Measurements from ENCODE around the gene ZNF268.
"Not testable (repeated sequence)": the region's sequence is repeated elsewhere in the genome, so short reads cannot be mapped to it uniquely, and the experiment has no call there.

The ZNF268 gene

GRCh38 chr12:133236556-133236955, 55.3 kb downstream of the ZNF268 start:
- Mint-ChIP-seq H3K4me1 (ENCODE audit: low read depth) (no peaks in the 10 kb centered on the region), H3K4me3 (no peak overlapping the region), H3K9me3 (peaks cover 32% of the 10 kb centered on the region), H3K36me3 (ENCODE audit: low read depth) (peaks cover 3% of the 10 kb centered on the region), H3K27ac (no peak overlapping the region), H3K27me3 (peaks cover 25% of the 10 kb centered on the region)
- DNase-seq: no peak

DNA sequence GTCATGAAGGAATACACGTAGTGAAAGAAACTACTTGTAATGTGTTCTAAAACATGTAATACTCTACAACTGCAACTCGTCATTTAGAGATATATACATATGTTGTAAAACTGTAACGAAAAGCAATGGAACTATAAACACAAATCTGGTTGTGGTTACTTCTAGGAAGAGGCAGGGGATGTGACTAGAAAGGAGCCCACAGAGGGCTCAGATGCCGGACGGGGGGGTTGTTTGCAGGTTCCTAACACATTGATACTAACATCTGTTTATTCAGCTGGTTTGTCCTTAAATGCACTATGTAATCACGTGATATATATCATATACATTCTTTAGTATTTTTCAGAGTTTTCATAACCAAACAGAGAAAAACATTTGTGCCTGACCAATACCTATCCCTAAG, 70.4 kb downstream of the ZNF268 start:
- no peak overlapping the region for H3K4me3 Mint-ChIP-seq
- DNase-seq: no peak
- no peaks in the 10 kb centered on the region for H3K4me1 Mint-ChIP-seq (ENCODE audit: low read depth)
- H3K27ac Mint-ChIP-seq: no peak overlapping the region
- H3K27me3 Mint-ChIP-seq: peaks cover 3% of the 10 kb centered on the region
- H3K9me3 Mint-ChIP-seq: peaks cover 47% of the 10 kb centered on the region
- no peaks in the 10 kb centered on the region for H3K36me3 Mint-ChIP-seq (ENCODE audit: low read depth)

- not testable (repeated sequence) for H3K4me3 Mint-ChIP-seq; H3K4me1 Mint-ChIP-seq (ENCODE audit: low read depth)
These were observed 74.5 kb downstream of the ZNF268 start for GRCh38 chr12:133255833-133256232.

DNA sequence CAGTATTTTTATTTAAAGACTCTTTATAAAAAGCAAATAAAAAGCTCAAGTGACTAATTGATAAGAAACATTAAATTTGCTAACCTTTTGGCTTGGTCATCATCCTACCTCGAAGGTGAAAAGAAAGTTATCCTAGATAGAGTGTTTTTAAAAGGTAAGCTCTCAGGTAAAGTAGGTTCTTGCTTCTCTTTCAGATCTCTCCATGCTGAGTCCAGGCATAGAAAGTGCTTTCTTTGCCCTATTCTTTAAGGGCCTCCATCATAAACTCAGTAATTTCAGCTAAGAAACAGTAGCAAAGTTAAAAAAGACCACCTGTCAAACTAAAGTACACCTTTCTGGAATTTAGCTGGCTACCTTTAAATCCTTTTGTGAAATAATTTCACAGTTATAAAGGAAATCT, 75.0 kb downstream of the ZNF268 start:
- Mint-ChIP-seq H3K4me1 (ENCODE audit: low read depth) (no peaks in the 10 kb centered on the region), H3K4me3 (no peak overlapping the region), H3K9me3 (peaks cover 35% of the 10 kb centered on the region), H3K36me3 (ENCODE audit: low read depth) (no peaks in the 10 kb centered on the region), H3K27ac (no peak overlapping the region), H3K27me3 (peaks cover 3% of the 10 kb centered on the region)
- DNase-seq: no peak

More at GRCh38 chr12:133255833-133256232, 74.5 kb downstream of the ZNF268 start:
- DNase-seq; H3K36me3 Mint-ChIP-seq (ENCODE audit: low read depth); H3K27ac Mint-ChIP-seq; H3K27me3 Mint-ChIP-seq: not testable (repeated sequence)
- H3K9me3 Mint-ChIP-seq: peaks cover 36% of the 10 kb centered on the region

- H3K9me3 Mint-ChIP-seq: no peaks in the 10 kb centered on the region
- H3K27ac Mint-ChIP-seq: no peak overlapping the region
- no peaks in the 10 kb centered on the region for H3K4me1 Mint-ChIP-seq (ENCODE audit: low read depth)
- no peak for DNase-seq
- H3K36me3 Mint-ChIP-seq (ENCODE audit: low read depth): no peaks in the 10 kb centered on the region
- H3K27me3 Mint-ChIP-seq: no peaks in the 10 kb centered on the region
- no peak overlapping the region for H3K4me3 Mint-ChIP-seq
These were observed 82.9 kb downstream of the ZNF268 start for GRCh38 chr12:133264173-133264572.

All from activated T-cell treated with anti-CD3 and anti-CD28 coated beads, Interleukin-2, amount 50 U/mL, for 24 hours (primary cell).